ENCODE measurements around the gene GPBP1.
A peak's percentile ranks its signal among the peaks of the same experiment; 100 is the strongest.
"Not testable (repeated sequence)": the region's sequence is repeated elsewhere in the genome, so short reads cannot be mapped to it uniquely, and the experiment has no call there.

GPBP1 gene

GRCh38 chr5:57285084-57285483, 111.2 kb downstream of the GPBP1 start:
- DNase-seq (ENCODE audit: low read depth), result not testable (repeated sequence)

- DNase-seq (ENCODE audit: low read depth), result no peak
These were observed 118.0 kb downstream of the GPBP1 start for GRCh38 chr5:57291894-57292293.

GRCh38 chr5:57292336-57292735, 118.5 kb downstream of the GPBP1 start:
- DNase-seq (ENCODE audit: low read depth), result no peak

GRCh38 chr5:57298295-57298984, 124.6 kb downstream of the GPBP1 start:
- peak; percentile 73 for DNase-seq (ENCODE audit: low read depth)

- peak; percentile 84 for DNase-seq (ENCODE audit: low read depth)
These were observed 125.2 kb downstream of the GPBP1 start for GRCh38 chr5:57298985-57299491.

GRCh38 chr5:57299986-57300385, 126.1 kb downstream of the GPBP1 start:
- no peak for DNase-seq (ENCODE audit: low read depth)

- peak; percentile 54 for DNase-seq (ENCODE audit: low read depth)
These were observed 128.3 kb downstream of the GPBP1 start for GRCh38 chr5:57302164-57302563.

- DNase-seq (ENCODE audit: low read depth), result no peak
These were observed 128.8 kb downstream of the GPBP1 start for GRCh38 chr5:57302643-57303042.

- no peak for DNase-seq (ENCODE audit: low read depth)
These were observed 130.1 kb downstream of the GPBP1 start for GRCh38 chr5:57303985-57304384.

- DNase-seq (ENCODE audit: low read depth), result no peak
These were observed 131.1 kb downstream of the GPBP1 start for GRCh38 chr5:57304931-57305330.

- DNase-seq (ENCODE audit: low read depth), result no peak
These were observed 132.5 kb downstream of the GPBP1 start for GRCh38 chr5:57306359-57306758.

GRCh38 chr5:57307516-57307915, 133.7 kb downstream of the GPBP1 start:
- DNase-seq (ENCODE audit: low read depth), result no peak

GRCh38 chr5:57309022-57309421, 135.2 kb downstream of the GPBP1 start:
- not testable (repeated sequence) for DNase-seq (ENCODE audit: low read depth)

- DNase-seq (ENCODE audit: low read depth), result no peak
These were observed 137.4 kb downstream of the GPBP1 start for GRCh38 chr5:57311251-57311650.

GRCh38 chr5:57311921-57312735, 138.3 kb downstream of the GPBP1 start:
- DNase-seq (ENCODE audit: low read depth), result no peak

- no peak for DNase-seq (ENCODE audit: low read depth)
These were observed 139.9 kb downstream of the GPBP1 start for GRCh38 chr5:57313716-57314115.

Measured in HS-5 (cell line).